ENCODE data around the gene ZNF18.
A peak's percentile ranks its signal among the peaks of the same experiment; 100 is the strongest.

The ZNF18 gene, protein sequence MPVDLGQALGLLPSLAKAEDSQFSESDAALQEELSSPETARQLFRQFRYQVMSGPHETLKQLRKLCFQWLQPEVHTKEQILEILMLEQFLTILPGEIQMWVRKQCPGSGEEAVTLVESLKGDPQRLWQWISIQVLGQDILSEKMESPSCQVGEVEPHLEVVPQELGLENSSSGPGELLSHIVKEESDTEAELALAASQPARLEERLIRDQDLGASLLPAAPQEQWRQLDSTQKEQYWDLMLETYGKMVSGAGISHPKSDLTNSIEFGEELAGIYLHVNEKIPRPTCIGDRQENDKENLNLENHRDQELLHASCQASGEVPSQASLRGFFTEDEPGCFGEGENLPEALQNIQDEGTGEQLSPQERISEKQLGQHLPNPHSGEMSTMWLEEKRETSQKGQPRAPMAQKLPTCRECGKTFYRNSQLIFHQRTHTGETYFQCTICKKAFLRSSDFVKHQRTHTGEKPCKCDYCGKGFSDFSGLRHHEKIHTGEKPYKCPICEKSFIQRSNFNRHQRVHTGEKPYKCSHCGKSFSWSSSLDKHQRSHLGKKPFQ

GRCh38 chr17:11997147-11997971, at the start of gene ZNF18:
ZNF18 (minus strand) TSS chr17:11997475; CDS start chr17:11992829, 4,646 bp downstream.
- peak; percentile 92 to 93 for DNase-seq (ENCODE audit: low read depth in 2 of 2)

GRCh38 chr17:12046786-12047185, 49.5 kb upstream of the ZNF18 start:
- DNase-seq (ENCODE audit: low read depth in 2 of 2), result no peak

- no peak for DNase-seq (ENCODE audit: low read depth in 2 of 2)
Measured at GRCh38 chr17:12043702-12044101, 46.4 kb upstream of the ZNF18 start.

DNA sequence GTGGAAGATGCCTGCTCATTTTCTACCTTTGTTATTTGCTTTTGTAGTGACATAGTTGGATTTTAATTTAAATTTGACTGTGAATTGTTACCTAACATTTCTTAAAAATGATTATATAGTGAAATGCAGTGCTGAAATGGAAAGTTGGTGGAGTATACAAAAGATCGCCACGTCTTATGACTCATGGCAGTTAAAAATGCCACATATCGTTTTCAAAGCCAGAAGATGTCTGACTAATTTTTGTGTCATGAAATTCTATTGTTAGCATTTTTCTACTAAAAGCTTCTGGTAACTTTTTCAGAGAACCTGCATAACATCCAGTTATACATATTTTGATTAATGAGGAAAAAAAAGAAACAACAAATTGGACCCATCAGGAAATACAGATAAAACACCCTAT, 44.0 kb upstream of the ZNF18 start:
- DNase-seq (ENCODE audit: low read depth in 2 of 2), result no peak

- DNase-seq (ENCODE audit: low read depth in 2 of 2), result no peak
Measured at GRCh38 chr17:12040478-12040877, 43.2 kb upstream of the ZNF18 start.

DNA sequence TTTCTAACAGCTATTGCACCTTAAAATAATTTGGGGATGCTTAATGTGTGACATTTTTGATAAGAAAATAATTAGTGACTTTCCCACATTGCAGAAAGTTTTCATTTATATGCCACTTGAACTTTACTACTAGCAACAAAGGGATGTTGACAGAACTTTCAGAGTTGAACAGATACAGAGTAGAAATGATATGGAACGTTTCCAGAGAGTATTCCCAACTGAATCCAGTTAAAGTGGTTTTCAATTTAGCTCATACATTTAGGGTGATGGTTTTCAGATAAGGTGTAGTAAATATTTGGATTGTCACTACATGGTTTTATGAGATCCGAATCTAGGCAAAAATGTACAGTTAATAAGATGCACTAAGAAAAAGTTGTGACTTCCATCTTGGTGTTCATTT, 40.7 kb upstream of the ZNF18 start:
- DNase-seq (ENCODE audit: low read depth in 2 of 2), result no peak

- DNase-seq (ENCODE audit: low read depth in 2 of 2), result no peak
Measured at GRCh38 chr17:12035673-12036072, 38.4 kb upstream of the ZNF18 start.

DNA sequence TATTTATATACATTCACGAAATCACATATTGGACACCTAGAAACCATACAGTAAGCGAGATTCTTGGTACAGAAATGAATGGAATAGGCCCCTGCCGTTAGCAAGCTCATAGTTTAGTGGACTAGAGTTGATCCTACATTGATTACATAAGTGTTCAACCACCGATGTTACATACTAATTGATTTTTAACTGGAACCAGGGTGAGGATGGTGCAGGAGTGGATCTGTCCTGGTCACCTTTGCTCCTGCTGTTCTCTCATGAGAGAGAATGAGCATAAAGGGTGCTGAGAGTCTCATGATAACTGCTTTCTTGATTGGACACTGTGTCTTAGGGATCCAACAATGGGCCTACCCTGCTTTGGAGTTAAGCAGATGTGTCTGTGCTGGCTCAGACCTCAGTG, 37.3 kb upstream of the ZNF18 start:
- no peak for DNase-seq (ENCODE audit: low read depth in 2 of 2)

GRCh38 chr17:12028611-12029010, 31.3 kb upstream of the ZNF18 start:
- DNase-seq (ENCODE audit: low read depth in 2 of 2), result no peak

GRCh38 chr17:12027658-12028057, 30.4 kb upstream of the ZNF18 start:
- DNase-seq (ENCODE audit: low read depth in 2 of 2), result no peak

DNA sequence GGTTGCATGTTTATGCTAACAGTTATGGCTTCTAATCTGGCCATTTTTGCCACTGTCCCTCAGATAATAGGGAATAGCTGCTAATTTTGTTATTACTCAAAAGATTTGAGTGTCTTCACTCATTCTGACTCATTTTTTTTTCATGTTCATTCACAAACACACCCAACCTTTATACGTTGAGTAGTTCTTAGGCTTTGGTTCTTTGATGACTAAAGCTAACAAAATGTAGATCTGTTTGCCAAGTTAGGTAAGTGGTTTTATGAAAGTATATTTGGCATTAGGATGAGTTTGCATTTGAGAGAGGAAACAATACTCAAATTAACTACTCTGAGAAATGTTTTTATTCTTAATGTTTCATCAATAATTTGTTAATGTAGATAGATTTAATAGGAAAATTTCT, 27.1 kb upstream of the ZNF18 start:
- no peak for DNase-seq (ENCODE audit: low read depth in 2 of 2)

GRCh38 chr17:12022310-12022709, 25.0 kb upstream of the ZNF18 start:
- DNase-seq (ENCODE audit: low read depth in 2 of 2), result no peak

GRCh38 chr17:12021623-12022140, 24.4 kb upstream of the ZNF18 start:
- DNase-seq (ENCODE audit: low read depth in 2 of 2), result no peak

DNA sequence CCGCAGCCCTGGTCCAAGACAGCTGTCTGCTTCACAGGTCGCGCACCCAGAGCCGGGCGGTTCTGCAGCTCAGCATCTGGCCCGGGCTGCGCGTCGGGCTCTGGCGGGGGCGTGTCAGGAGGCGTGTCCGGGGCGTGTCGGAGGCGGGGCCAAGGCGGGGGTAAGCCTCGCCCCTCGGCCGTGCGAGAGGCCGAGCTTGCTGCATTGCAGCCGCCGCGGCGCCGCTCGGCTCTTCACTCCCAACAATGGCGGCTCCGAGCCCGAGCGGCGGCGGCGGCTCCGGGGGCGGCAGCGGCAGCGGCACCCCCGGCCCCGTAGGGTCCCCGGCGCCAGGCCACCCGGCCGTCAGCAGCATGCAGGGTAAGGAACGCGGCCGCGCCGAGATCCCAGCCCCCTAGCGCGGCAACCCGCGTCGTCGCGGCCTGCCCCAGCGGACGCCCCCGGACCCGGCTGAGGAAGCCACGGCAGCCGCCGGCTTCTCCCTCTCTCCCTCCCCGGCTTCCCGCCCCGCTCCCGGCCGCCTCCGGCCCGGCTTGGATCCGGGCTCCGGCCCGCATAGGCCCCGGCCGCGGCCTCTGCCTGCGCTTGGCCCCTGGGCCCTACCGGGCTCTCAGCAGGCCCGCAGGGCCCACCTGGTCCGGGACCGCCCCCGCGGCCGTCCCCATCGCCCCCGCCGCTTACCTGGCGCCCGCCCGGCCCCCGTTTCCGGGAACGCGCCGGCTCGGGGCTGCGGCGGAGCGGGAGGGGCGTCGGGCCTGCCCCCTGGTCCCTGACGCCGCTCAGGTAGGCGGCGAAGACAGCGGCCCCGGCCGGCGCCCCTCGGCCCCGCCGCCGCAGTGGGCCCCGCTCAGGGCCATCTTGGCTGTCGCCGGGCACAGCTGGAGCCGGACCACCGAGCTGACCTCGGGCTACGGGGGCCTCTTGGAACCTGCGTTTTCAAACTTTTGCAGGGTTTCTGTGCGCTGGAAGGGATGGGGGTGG, 23.7 kb upstream of the ZNF18 start, which contains the start of gene MAP2K4:
Gene MAP2K4, plus strand, starts transcription at position 236 of the 981 bp plus-strand sequence. Its CDS starts 10 bp downstream, at position 246.
- peak; percentile 84 to 92 for DNase-seq (ENCODE audit: low read depth in 2 of 2)

GRCh38 chr17:12007466-12007865, 10.2 kb upstream of the ZNF18 start:
- DNase-seq (ENCODE audit: low read depth in 2 of 2), result no peak

- no peak for DNase-seq (ENCODE audit: low read depth in 2 of 2)
Measured at GRCh38 chr17:11999696-12000095, 2.4 kb upstream of the ZNF18 start.

GRCh38 chr17:11997972-11998233, 628 bp upstream of the ZNF18 start:
- DNase-seq (ENCODE audit: low read depth in 2 of 2), result no peak

DNA sequence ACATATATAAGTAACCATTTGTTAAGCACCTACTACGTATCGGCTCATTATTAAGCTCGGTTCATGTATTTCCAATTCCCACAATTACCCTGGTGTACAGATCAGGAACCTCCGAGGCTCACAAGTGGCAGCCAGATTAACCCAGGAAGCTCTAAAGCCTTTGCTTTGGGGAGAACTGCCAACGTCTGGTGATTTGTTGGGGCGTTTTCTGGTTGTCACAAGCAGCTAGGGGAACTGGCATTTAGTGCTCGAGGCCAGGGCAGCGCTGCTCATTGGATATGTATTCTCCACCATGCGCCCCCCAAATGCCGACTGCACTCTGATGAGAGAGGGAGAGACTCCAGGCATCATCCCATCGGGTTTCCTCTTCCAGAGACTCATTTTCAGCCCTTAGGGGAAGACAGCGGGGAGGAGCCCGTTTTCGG, 541 bp downstream of the ZNF18 start:
- peak in 1 of 2 donors; percentile 13 for DNase-seq (ENCODE audit: low read depth in 2 of 2)

- DNase-seq (ENCODE audit: low read depth in 2 of 2), result no peak
Measured at GRCh38 chr17:11991461-11991860, 5.8 kb downstream of the ZNF18 start.

- DNase-seq (ENCODE audit: low read depth in 2 of 2), result no peak
Measured at GRCh38 chr17:11990363-11990983, 6.8 kb downstream of the ZNF18 start.

DNA sequence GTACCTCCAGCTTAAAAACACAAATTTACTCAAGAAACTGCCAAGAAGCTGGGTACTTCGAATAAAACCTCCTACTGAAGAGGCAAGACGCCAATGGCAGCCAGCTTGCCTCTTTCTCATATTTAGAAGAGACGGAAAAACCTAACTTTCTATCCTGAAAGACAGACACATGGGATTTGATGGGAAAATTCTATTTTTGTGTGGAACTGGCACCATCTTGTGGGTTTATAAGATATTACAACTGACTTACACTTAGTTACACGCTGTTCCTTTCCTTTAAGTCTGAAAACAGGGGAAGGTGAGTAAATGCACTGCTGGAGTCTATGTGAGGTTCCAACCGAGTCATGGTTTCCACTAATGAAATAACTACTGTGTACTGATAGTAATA, 10.3 kb downstream of the ZNF18 start:
- no peak for DNase-seq (ENCODE audit: low read depth in 2 of 2)

All from activated CD8-positive, alpha-beta memory T cell treated with anti-CD3 and anti-CD28 coated beads for 4 hours (primary cell).